ENCODE data around the gene HACD2.

GRCh38 chr3:123576122-123576521 lies 8.7 kb downstream of the HACD2 start:
- TF ChIP-seq POLR2A (IDR thresholded peaks at IDR 0.05), result no peak
- no peak for TF ChIP-seq CTCF (IDR thresholded peaks at IDR 0.05)

Measured in testis (tissue), 2 donors.